GM12878 (cell line): ENCODE results near the gene TUBB3. TPM values are rescaled to one million over a fixed set of nuclear protein-coding genes. Genes with fewer than 3 reads are reported as not detected.

Experiments
- ATAC-seq: fragments of 200-7000 bp; cut with Tn5 transposase; 3 replicates; pipeline ENCODE4 v1.9.1; 2020; ENCODE audit warnings: mild to moderate bottlenecking, moderate library complexity
- BruUV-seq: library from RNA; stranded (reverse); fragments of 400-500 nt; replicated peaks from 2 replicates; lab custom pipeline; 2021; lab: Mats Ljungman, UMichigan
- CTCF ChIA-PET: fragments of 300-600 bp; sonication (Branson Sonifier 250); formaldehyde crosslinking; extraction: SDS; loops from one replicate; lab custom pipeline; 2021; ENCODE audit warnings: inconsistent platforms; lab: Yijun Ruan, JAX
- POLR2A ChIA-PET: fragments of 350-600 bp; formaldehyde crosslinking; extraction: SDS; loops from one replicate; lab custom pipeline; 2021; ENCODE audit warnings: inconsistent platforms; lab: Charles Lee
- RAD21 ChIA-PET: fragments of 300-600 bp; sonication (Branson Sonifier 250); formaldehyde crosslinking; loops from one replicate; lab custom pipeline; 2023; ENCODE audit warnings: antibody characterized with exemption; ENCODE audit not compliant: unreplicated experiment; lab: Charles Lee
- SMC1A ChIA-PET: fragments of 300-600 bp; sonication (Branson Sonifier 250); formaldehyde crosslinking; loops from one replicate; lab custom pipeline; 2023; ENCODE audit not compliant: unreplicated experiment, uncharacterized antibody; lab: Charles Lee
- DNase-seq: peaks from one replicate; pipeline ENCODE4 v3.0.0-alpha.2; 2011; ENCODE audit warnings: low read depth, low spot score
- FAIRE-seq: peaks from 3 replicates; lab custom pipeline; 2011; peaks lifted over from hg19 to GRCh38; lab: Jason Lieb, UNC
- H2AFZ ChIP-seq: 2 replicates; pipeline ENCODE4 v1.6.0; 2011; ENCODE audit warnings: low read depth, low read length, control low read depth; ENCODE audit not compliant: control insufficient read depth
- H3K27ac ChIP-seq: 2 replicates; pipeline ENCODE4 v1.5.1; 2011; ENCODE audit warnings: control low read depth; ENCODE audit not compliant: control insufficient read depth, insufficient read depth
- H3K27me3 ChIP-seq, 2 experiments: replicated peaks in 1 of 2; 2 replicates each; pipeline versions ENCODE4 v1.6.0 to v1.6.1; 2011; ENCODE audit warnings: low read length in 1 of 2; ENCODE audit not compliant: control insufficient read depth in 2 of 2, insufficient read depth in 2 of 2
- H3K36me3 ChIP-seq, 2 experiments: 2 replicates each; pipeline ENCODE4 v1.5.1; 2011; ENCODE audit warnings: low read length in 1 of 2; ENCODE audit not compliant: control insufficient read depth in 2 of 2, insufficient read depth in 2 of 2
- H3K4me1 ChIP-seq: 2 replicates; pipeline ENCODE4 v1.6.1; 2011; ENCODE audit warnings: mild to moderate bottlenecking, low read length, moderate library complexity, mixed read lengths; ENCODE audit not compliant: control insufficient read depth, insufficient read depth
- H3K4me2 ChIP-seq: 2 replicates; pipeline ENCODE4 v1.6.0; 2011; ENCODE audit warnings: control low read depth; ENCODE audit not compliant: control insufficient read depth, insufficient read depth
- H3K4me3 ChIP-seq: fragments of 200-600 bp; sonication (generic); 2 replicates; pipeline ENCODE4 v1.5.1; 2016
- H3K79me2 ChIP-seq: 2 replicates; pipeline ENCODE4 v1.6.0; 2011; ENCODE audit warnings: low read length; ENCODE audit not compliant: control insufficient read depth, insufficient read depth
- H3K9ac ChIP-seq: 2 replicates; pipeline ENCODE4 v1.8.0; 2011; ENCODE audit warnings: low read length, control low read depth, mixed read lengths; ENCODE audit not compliant: control insufficient read depth, insufficient read depth
- H3K9me3 ChIP-seq: replicated peaks from 3 replicates; pipeline ENCODE4 v1.5.1; 2011; ENCODE audit warnings: mild to moderate bottlenecking, low read length; ENCODE audit not compliant: control insufficient read depth, insufficient read depth
- H4K20me1 ChIP-seq: 2 replicates; pipeline ENCODE4 v1.6.0; 2011; ENCODE audit not compliant: control insufficient read depth, insufficient read depth
- CHD4 ChIP-seq: fragments of 200-600 bp; sonication (generic); IDR thresholded peaks from 2 replicates; pipeline ENCODE4 v1.6.1; 2016; ENCODE audit warnings: mild to moderate bottlenecking
- RUNX3 ChIP-seq: IDR thresholded peaks from 2 replicates; pipeline ENCODE4 v1.6.1; 2012; ENCODE audit warnings: low read length, inconsistent platforms
- ZNF384 ChIP-seq: IDR thresholded peaks from 2 replicates; pipeline ENCODE4 v1.6.1; 2012; ENCODE audit warnings: low read depth, mild to moderate bottlenecking, low read length, improper control_type of control experiment, borderline replicate concordance
- ZNF622 ChIP-seq: fragments of 450-650 bp; IDR thresholded peaks from 2 replicates; pipeline ENCODE4 v1.6.1; 2017; ENCODE audit warnings: mild to moderate bottlenecking, inconsistent platforms
- WGBS: methylation state at CpG from one replicate; pipeline ENCODE4 v1.1.6; 2016; ENCODE audit warnings: low lambda C conversion rate; ENCODE audit not compliant: insufficient replicate concordance, insufficient coverage; ENCODE audit errors: missing lambda C conversion rate; 5-methylcytosine and 5-hydroxymethylcytosine counted together
- in situ Hi-C: fragments of 300-500 bp; cut with MboI; formaldehyde crosslinking; loops from 9 replicates; pipeline ENCODE4 v1.14.3; 2018; ENCODE audit warnings: mixed read lengths
- intact Hi-C: fragments of 100-400 bp; cut with micrococcal nuclease; formaldehyde crosslinking; loops from one replicate; pipeline ENCODE4 v1.14.2; 2022; ENCODE audit not compliant: unreplicated experiment
- polyA plus RNA-seq, 11 experiments: library from polyadenylated mRNA; depleted of rRNA in 4 of 11; unstranded in 6 of 11; stranded (reverse) in 5 of 11; fragments of >200 nt; fragmentation: Nextera tagmentation in 4 of 11; fragmentation: Illumina TruSeq in 1 of 11; extraction: Ambion mirVana in 4 of 11; extraction: Trizol in 1 of 11; gene quantifications; 1 replicate in 1 of 11; 2 replicates in 10 of 11; pipeline versions ENCODE4 v1.2.1 to v1.2.3, GENCODE V29; 2011 to 2016; ENCODE audit warnings: inconsistent platforms in 2 of 11, missing spikeins in 2 of 11, low read depth in 1 of 11
- total RNA-seq, 4 experiments: library from RNA; depleted of rRNA in 3 of 4; stranded (reverse); fragments of >200 nt in 3 of 4; fragmentation: Illumina TruSeq in 1 of 4; extraction: Trizol in 1 of 4; gene quantifications; 2 replicates each; pipeline versions ENCODE4 v1.2.1 to v1.2.3, GENCODE V29; 2013 to 2021
- TF ChIP-seq, protein P1 (sequence below): fragments of 450-650 bp; IDR thresholded peaks from 2 replicates; pipeline ENCODE4 v1.6.1; 2018; ENCODE audit warnings: mild to moderate bottlenecking, low read depth, moderate library complexity; ENCODE audit not compliant: partially characterized antibody
- TF ChIP-seq, protein P2 (sequence below): fragments of 450-650 bp; IDR thresholded peaks from 2 replicates; pipeline ENCODE4 v1.6.1; 2016; ENCODE audit warnings: mild to moderate bottlenecking, moderate library complexity, borderline replicate concordance
- TF ChIP-seq, protein P3 (sequence below): fragments of 150-350 bp; IDR thresholded peaks from 2 replicates; pipeline ENCODE4 v1.6.1; 2016; ENCODE audit warnings: low read depth, low read length

TUBB3 gene
- total and polyA plus RNA-seq, 10 of the 15 experiments (the other 5 are each of a cell fraction or from before 2014, with no cell fraction given): 0.09 to 2.5 (median 0.58) TPM; not detected in 1

DNA sequence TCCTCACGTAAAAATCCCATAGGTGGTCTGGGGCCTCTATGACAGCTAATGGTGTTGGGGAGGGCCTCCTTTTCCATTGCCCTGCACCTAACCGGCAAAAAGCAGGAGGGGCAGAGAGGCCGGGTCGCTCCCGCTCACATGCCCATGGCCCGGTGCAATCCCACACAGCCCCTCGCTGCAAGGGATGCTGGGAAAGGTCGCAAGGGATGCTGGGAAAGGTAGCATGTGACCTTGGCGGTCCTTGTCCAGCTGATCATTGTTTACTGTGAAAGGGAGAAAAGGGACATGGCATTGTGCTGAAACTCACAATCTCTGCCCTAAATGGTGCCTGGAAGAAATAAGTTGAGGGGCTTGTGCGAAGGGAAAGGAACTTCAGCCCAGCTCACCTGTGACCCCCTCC is 35.5 kb downstream of the TUBB3 start:
- Histone ChIP-seq H3K9me3 (no peaks in the 10 kb centered on the region), H3K36me3 (peaks cover 0 to 5% of the 10 kb centered on the region in 2 experiments), H2AFZ (no peak overlapping the region), H4K20me1 (no peaks in the 10 kb centered on the region), H3K4me2 (no peak overlapping the region), H3K4me3 (no peak overlapping the region), H3K4me1 (peaks cover 18% of the 10 kb centered on the region), H3K27ac (no peak overlapping the region), H3K79me2 (no peaks in the 10 kb centered on the region), H3K27me3 (no peaks in the 10 kb centered on the region), H3K9ac (no peak overlapping the region)
- in situ Hi-C loops: no loop called here
- SMC1A ChIA-PET: no interaction called here
- 98% methylated on average over 10 of the region's 10 CpGs for WGBS
- intact Hi-C loops: no loop called here
- no peak for FAIRE-seq
- CTCF ChIA-PET: interaction anchor here (1.0 kb wide), 1 partner anchor 48 kb away, joined by 3 read pairs; no protein-coding TSS in a partner anchor
- BruUV-seq: no TSS peak
- TF ChIP-seq CHD4 (no peak), ZNF622 (no peak)
- TF ChIP-seq, protein P1, sequence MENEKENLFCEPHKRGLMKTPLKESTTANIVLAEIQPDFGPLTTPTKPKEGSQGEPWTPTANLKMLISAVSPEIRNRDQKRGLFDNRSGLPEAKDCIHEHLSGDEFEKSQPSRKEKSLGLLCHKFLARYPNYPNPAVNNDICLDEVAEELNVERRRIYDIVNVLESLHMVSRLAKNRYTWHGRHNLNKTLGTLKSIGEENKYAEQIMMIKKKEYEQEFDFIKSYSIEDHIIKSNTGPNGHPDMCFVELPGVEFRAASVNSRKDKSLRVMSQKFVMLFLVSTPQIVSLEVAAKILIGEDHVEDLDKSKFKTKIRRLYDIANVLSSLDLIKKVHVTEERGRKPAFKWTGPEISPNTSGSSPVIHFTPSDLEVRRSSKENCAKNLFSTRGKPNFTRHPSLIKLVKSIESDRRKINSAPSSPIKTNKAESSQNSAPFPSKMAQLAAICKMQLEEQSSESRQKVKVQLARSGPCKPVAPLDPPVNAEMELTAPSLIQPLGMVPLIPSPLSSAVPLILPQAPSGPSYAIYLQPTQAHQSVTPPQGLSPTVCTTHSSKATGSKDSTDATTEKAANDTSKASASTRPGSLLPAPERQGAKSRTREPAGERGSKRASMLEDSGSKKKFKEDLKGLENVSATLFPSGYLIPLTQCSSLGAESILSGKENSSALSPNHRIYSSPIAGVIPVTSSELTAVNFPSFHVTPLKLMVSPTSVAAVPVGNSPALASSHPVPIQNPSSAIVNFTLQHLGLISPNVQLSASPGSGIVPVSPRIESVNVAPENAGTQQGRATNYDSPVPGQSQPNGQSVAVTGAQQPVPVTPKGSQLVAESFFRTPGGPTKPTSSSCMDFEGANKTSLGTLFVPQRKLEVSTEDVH: no peak
- no peak for DNase-seq
- POLR2A ChIA-PET: no interaction called here
- RAD21 ChIA-PET: no interaction called here
- no peak for ATAC-seq

DNA sequence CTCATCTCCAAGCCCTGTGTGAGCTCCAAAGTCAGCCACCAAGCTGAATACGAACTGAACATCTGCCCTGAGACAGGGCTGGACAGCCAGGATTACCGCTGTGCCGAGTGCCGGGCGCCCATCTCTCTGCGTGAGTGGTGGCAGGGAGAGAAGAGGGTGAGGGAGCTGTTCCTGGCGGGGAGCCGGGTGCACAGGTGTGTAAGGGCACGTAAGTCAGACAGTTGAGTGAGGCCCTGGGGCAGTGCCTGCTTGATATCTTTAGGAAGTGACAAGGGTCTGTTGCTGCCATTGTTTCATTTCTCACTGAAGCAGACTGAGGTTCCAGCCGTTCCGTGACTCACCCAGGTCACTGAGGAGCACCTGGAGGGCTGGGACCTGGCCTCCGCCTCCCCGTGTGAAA is 37.8 kb downstream of the TUBB3 start:
- Histone ChIP-seq H3K9ac (no peak overlapping the region), H2AFZ (no peak overlapping the region), H4K20me1 (no peaks in the 10 kb centered on the region), H3K9me3 (no peaks in the 10 kb centered on the region), H3K27ac (no peak overlapping the region), H3K36me3 (peaks cover 0 to 5% of the 10 kb centered on the region in 2 experiments), H3K4me1 (no peaks in the 10 kb centered on the region), H3K79me2 (no peaks in the 10 kb centered on the region), H3K4me2 (no peak overlapping the region), H3K4me3 (no peak overlapping the region), H3K27me3 (no peaks in the 10 kb centered on the region)
- intact Hi-C loops: no loop called here
- no peak for TF ChIP-seq ZNF384
- TF ChIP-seq, protein P2, sequence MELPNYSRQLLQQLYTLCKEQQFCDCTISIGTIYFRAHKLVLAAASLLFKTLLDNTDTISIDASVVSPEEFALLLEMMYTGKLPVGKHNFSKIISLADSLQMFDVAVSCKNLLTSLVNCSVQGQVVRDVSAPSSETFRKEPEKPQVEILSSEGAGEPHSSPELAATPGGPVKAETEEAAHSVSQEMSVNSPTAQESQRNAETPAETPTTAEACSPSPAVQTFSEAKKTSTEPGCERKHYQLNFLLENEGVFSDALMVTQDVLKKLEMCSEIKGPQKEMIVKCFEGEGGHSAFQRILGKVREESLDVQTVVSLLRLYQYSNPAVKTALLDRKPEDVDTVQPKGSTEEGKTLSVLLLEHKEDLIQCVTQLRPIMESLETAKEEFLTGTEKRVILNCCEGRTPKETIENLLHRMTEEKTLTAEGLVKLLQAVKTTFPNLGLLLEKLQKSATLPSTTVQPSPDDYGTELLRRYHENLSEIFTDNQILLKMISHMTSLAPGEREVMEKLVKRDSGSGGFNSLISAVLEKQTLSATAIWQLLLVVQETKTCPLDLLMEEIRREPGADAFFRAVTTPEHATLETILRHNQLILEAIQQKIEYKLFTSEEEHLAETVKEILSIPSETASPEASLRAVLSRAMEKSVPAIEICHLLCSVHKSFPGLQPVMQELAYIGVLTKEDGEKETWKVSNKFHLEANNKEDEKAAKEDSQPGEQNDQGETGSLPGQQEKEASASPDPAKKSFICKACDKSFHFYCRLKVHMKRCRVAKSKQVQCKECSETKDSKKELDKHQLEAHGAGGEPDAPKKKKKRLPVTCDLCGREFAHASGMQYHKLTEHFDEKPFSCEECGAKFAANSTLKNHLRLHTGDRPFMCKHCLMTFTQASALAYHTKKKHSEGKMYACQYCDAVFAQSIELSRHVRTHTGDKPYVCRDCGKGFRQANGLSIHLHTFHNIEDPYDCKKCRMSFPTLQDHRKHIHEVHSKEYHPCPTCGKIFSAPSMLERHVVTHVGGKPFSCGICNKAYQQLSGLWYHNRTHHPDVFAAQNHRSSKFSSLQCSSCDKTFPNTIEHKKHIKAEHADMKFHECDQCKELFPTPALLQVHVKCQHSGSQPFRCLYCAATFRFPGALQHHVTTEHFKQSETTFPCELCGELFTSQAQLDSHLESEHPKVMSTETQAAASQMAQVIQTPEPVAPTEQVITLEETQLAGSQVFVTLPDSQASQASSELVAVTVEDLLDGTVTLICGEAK: no peak
- no peak for TF ChIP-seq RUNX3
- TF ChIP-seq, protein P3, sequence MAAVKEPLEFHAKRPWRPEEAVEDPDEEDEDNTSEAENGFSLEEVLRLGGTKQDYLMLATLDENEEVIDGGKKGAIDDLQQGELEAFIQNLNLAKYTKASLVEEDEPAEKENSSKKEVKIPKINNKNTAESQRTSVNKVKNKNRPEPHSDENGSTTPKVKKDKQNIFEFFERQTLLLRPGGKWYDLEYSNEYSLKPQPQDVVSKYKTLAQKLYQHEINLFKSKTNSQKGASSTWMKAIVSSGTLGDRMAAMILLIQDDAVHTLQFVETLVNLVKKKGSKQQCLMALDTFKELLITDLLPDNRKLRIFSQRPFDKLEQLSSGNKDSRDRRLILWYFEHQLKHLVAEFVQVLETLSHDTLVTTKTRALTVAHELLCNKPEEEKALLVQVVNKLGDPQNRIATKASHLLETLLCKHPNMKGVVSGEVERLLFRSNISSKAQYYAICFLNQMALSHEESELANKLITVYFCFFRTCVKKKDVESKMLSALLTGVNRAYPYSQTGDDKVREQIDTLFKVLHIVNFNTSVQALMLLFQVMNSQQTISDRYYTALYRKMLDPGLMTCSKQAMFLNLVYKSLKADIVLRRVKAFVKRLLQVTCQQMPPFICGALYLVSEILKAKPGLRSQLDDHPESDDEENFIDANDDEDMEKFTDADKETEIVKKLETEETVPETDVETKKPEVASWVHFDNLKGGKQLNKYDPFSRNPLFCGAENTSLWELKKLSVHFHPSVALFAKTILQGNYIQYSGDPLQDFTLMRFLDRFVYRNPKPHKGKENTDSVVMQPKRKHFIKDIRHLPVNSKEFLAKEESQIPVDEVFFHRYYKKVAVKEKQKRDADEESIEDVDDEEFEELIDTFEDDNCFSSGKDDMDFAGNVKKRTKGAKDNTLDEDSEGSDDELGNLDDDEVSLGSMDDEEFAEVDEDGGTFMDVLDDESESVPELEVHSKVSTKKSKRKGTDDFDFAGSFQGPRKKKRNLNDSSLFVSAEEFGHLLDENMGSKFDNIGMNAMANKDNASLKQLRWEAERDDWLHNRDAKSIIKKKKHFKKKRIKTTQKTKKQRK: no peak
- DNase-seq (no peak), ATAC-seq (no peak), FAIRE-seq (no peak)
- ChIA-PET RAD21 (no interaction called here), POLR2A (no interaction called here), SMC1A (no interaction called here), CTCF (no interaction called here)
- BruUV-seq: no TSS peak
- 94% methylated on average over 13 of the region's 13 CpGs for WGBS
- in situ Hi-C loops: no loop called here
